GM12878 (cell line): ENCODE measurements around the gene LRRC14B. TPM values are rescaled to one million over a fixed set of nuclear protein-coding genes. Genes with fewer than 3 reads are reported as not detected.

ENCODE experiments used
- ATAC-seq: fragments of 200-7000 bp; cut with Tn5 transposase; 3 replicates; pipeline ENCODE4 v1.9.1; 2020; ENCODE audit warnings: mild to moderate bottlenecking, moderate library complexity
- BruUV-seq: library from RNA; stranded (reverse); fragments of 400-500 nt; replicated peaks from 2 replicates; lab custom pipeline; 2021; lab: Mats Ljungman, UMichigan
- CTCF ChIA-PET: fragments of 300-600 bp; sonication (Branson Sonifier 250); formaldehyde crosslinking; extraction: SDS; loops from one replicate; lab custom pipeline; 2021; ENCODE audit warnings: inconsistent platforms; lab: Yijun Ruan, JAX
- POLR2A ChIA-PET: fragments of 350-600 bp; formaldehyde crosslinking; extraction: SDS; loops from one replicate; lab custom pipeline; 2021; ENCODE audit warnings: inconsistent platforms; lab: Charles Lee
- RAD21 ChIA-PET: fragments of 300-600 bp; sonication (Branson Sonifier 250); formaldehyde crosslinking; loops from one replicate; lab custom pipeline; 2023; ENCODE audit warnings: antibody characterized with exemption; ENCODE audit not compliant: unreplicated experiment; lab: Charles Lee
- SMC1A ChIA-PET: fragments of 300-600 bp; sonication (Branson Sonifier 250); formaldehyde crosslinking; loops from one replicate; lab custom pipeline; 2023; ENCODE audit not compliant: unreplicated experiment, uncharacterized antibody; lab: Charles Lee
- DNase-seq: peaks from one replicate; pipeline ENCODE4 v3.0.0-alpha.2; 2011; ENCODE audit warnings: low read depth, low spot score
- FAIRE-seq: peaks from 3 replicates; lab custom pipeline; 2011; peaks lifted over from hg19 to GRCh38; lab: Jason Lieb, UNC
- H2AFZ ChIP-seq: 2 replicates; pipeline ENCODE4 v1.6.0; 2011; ENCODE audit warnings: low read depth, low read length, control low read depth; ENCODE audit not compliant: control insufficient read depth
- H3K27ac ChIP-seq: 2 replicates; pipeline ENCODE4 v1.5.1; 2011; ENCODE audit warnings: control low read depth; ENCODE audit not compliant: control insufficient read depth, insufficient read depth
- H3K27me3 ChIP-seq, 2 experiments: replicated peaks in 1 of 2; 2 replicates each; pipeline versions ENCODE4 v1.6.0 to v1.6.1; 2011; ENCODE audit warnings: low read length in 1 of 2; ENCODE audit not compliant: control insufficient read depth in 2 of 2, insufficient read depth in 2 of 2
- H3K36me3 ChIP-seq, 2 experiments: 2 replicates each; pipeline ENCODE4 v1.5.1; 2011; ENCODE audit warnings: low read length in 1 of 2; ENCODE audit not compliant: control insufficient read depth in 2 of 2, insufficient read depth in 2 of 2
- H3K4me1 ChIP-seq: 2 replicates; pipeline ENCODE4 v1.6.1; 2011; ENCODE audit warnings: mild to moderate bottlenecking, low read length, moderate library complexity, mixed read lengths; ENCODE audit not compliant: control insufficient read depth, insufficient read depth
- H3K4me2 ChIP-seq: 2 replicates; pipeline ENCODE4 v1.6.0; 2011; ENCODE audit warnings: control low read depth; ENCODE audit not compliant: control insufficient read depth, insufficient read depth
- H3K4me3 ChIP-seq: fragments of 200-600 bp; sonication (generic); 2 replicates; pipeline ENCODE4 v1.5.1; 2016
- H3K79me2 ChIP-seq: 2 replicates; pipeline ENCODE4 v1.6.0; 2011; ENCODE audit warnings: low read length; ENCODE audit not compliant: control insufficient read depth, insufficient read depth
- H3K9ac ChIP-seq: 2 replicates; pipeline ENCODE4 v1.8.0; 2011; ENCODE audit warnings: low read length, control low read depth, mixed read lengths; ENCODE audit not compliant: control insufficient read depth, insufficient read depth
- H3K9me3 ChIP-seq: replicated peaks from 3 replicates; pipeline ENCODE4 v1.5.1; 2011; ENCODE audit warnings: mild to moderate bottlenecking, low read length; ENCODE audit not compliant: control insufficient read depth, insufficient read depth
- H4K20me1 ChIP-seq: 2 replicates; pipeline ENCODE4 v1.6.0; 2011; ENCODE audit not compliant: control insufficient read depth, insufficient read depth
- CEBPZ ChIP-seq: fragments of 150-350 bp; IDR thresholded peaks from 2 replicates; pipeline ENCODE4 v1.6.1; 2016; ENCODE audit warnings: low read depth, low read length
- EED ChIP-seq: sonication (generic); IDR thresholded peaks from 2 replicates; pipeline ENCODE4 v1.6.1; 2016; ENCODE audit warnings: antibody characterized with exemption, low read depth
- FOS ChIP-seq: IDR thresholded peaks from 3 replicates; pipeline ENCODE4 v1.6.1; 2011; ENCODE audit warnings: borderline replicate concordance; ENCODE audit not compliant: insufficient read length; ENCODE audit errors: extremely low read depth
- GATAD2B ChIP-seq: fragments of 450-650 bp; conservative IDR thresholded peaks from 2 replicates; pipeline ENCODE4 v1.6.1; 2017; ENCODE audit warnings: low read depth, mild to moderate bottlenecking, moderate library complexity
- HCFC1 ChIP-seq: fragments of 150-350 bp; IDR thresholded peaks from 2 replicates; pipeline ENCODE4 v1.6.1; 2014; ENCODE audit warnings: low read length
- HDAC6 ChIP-seq: fragments of 200-600 bp; sonication (generic); IDR thresholded peaks from one replicate; pipeline ENCODE4 v1.8.0; 2017; ENCODE audit warnings: antibody characterized with exemption; ENCODE audit not compliant: unreplicated experiment
- JUNB ChIP-seq: IDR thresholded peaks from 2 replicates; pipeline ENCODE4 v1.6.1; 2016; ENCODE audit warnings: antibody characterized with exemption, mild to moderate bottlenecking
- NBN ChIP-seq: fragments of 450-650 bp; IDR thresholded peaks from 2 replicates; pipeline ENCODE4 v1.6.1; 2016
- POLR2AphosphoS5 ChIP-seq: IDR thresholded peaks from 2 replicates; pipeline ENCODE4 v1.6.1; 2011; ENCODE audit warnings: mild to moderate bottlenecking, low read length, inconsistent platforms
- RAD21 ChIP-seq: IDR thresholded peaks from 2 replicates; pipeline ENCODE4 v1.6.1; 2011; ENCODE audit warnings: mild to moderate bottlenecking, low read depth, low read length, moderate library complexity; ENCODE audit not compliant: insufficient read depth
- RAD51 ChIP-seq: fragments of 450-650 bp; IDR thresholded peaks from 2 replicates; pipeline ENCODE4 v1.6.1; 2016; ENCODE audit warnings: moderate library complexity, mild to moderate bottlenecking, inconsistent platforms
- RFX5 ChIP-seq: IDR thresholded peaks from 2 replicates; pipeline ENCODE4 v1.6.1; 2011; ENCODE audit warnings: low read depth, low read length, improper control_type of control experiment
- SREBF1 ChIP-seq: IDR thresholded peaks from 2 replicates; pipeline ENCODE4 v1.6.1; 2012; ENCODE audit warnings: mild to moderate bottlenecking, low read length
- ZNF207 ChIP-seq: fragments of 450-650 bp; IDR thresholded peaks from 2 replicates; pipeline ENCODE4 v1.6.1; 2014; ENCODE audit warnings: antibody characterized with exemption, mild to moderate bottlenecking, borderline replicate concordance
- WGBS: methylation state at CpG from one replicate; pipeline ENCODE4 v1.1.6; 2016; ENCODE audit warnings: low lambda C conversion rate; ENCODE audit not compliant: insufficient replicate concordance, insufficient coverage; ENCODE audit errors: missing lambda C conversion rate; 5-methylcytosine and 5-hydroxymethylcytosine counted together
- in situ Hi-C: fragments of 300-500 bp; cut with MboI; formaldehyde crosslinking; loops from 9 replicates; pipeline ENCODE4 v1.14.3; 2018; ENCODE audit warnings: mixed read lengths
- intact Hi-C: fragments of 100-400 bp; cut with micrococcal nuclease; formaldehyde crosslinking; loops from one replicate; pipeline ENCODE4 v1.14.2; 2022; ENCODE audit not compliant: unreplicated experiment
- polyA plus RNA-seq, 11 experiments: library from polyadenylated mRNA; depleted of rRNA in 4 of 11; unstranded in 6 of 11; stranded (reverse) in 5 of 11; fragments of >200 nt; fragmentation: Nextera tagmentation in 4 of 11; fragmentation: Illumina TruSeq in 1 of 11; extraction: Ambion mirVana in 4 of 11; extraction: Trizol in 1 of 11; gene quantifications; 1 replicate in 1 of 11; 2 replicates in 10 of 11; pipeline versions ENCODE4 v1.2.1 to v1.2.3, GENCODE V29; 2011 to 2016; ENCODE audit warnings: inconsistent platforms in 2 of 11, missing spikeins in 2 of 11, low read depth in 1 of 11
- total RNA-seq, 4 experiments: library from RNA; depleted of rRNA in 3 of 4; stranded (reverse); fragments of >200 nt in 3 of 4; fragmentation: Illumina TruSeq in 1 of 4; extraction: Trizol in 1 of 4; gene quantifications; 2 replicates each; pipeline versions ENCODE4 v1.2.1 to v1.2.3, GENCODE V29; 2013 to 2021
- TF ChIP-seq, protein P1 (sequence below): IDR thresholded peaks from 2 replicates; pipeline ENCODE4 v1.6.1; 2012; ENCODE audit warnings: low read depth, low read length, improper control_type of control experiment
- TF ChIP-seq, protein P2 (sequence below): fragments of 450-650 bp; IDR thresholded peaks from 2 replicates; pipeline ENCODE4 v1.6.1; 2017; ENCODE audit warnings: borderline replicate concordance
- TF ChIP-seq, protein P3 (sequence below): IDR thresholded peaks from 2 replicates; pipeline ENCODE4 v1.6.1; 2011; ENCODE audit warnings: low read depth, low read length, improper control_type of control experiment, borderline replicate concordance

The LRRC14B gene
- total and polyA plus RNA-seq, 10 of the 15 experiments (the other 5 are each of a cell fraction or from before 2014, with no cell fraction given), result 0.06 to 0.31 (median 0.13) TPM; not detected in 5

- no peak for TF ChIP-seq CEBPZ
These were observed at the start of gene LRRC14B (continued) for GRCh38 chr5:191036-191948.

GRCh38 chr5:141761-142160 lies 49.5 kb upstream of the LRRC14B start:
- in situ Hi-C loops (no loop called here), intact Hi-C loops (no loop called here)
- no TSS peak for BruUV-seq
- H3K4me3 ChIP-seq, result no peak overlapping the region
- CTCF ChIA-PET, result no interaction called here
- RAD21 ChIA-PET, result no interaction called here
- no peak overlapping the region for H2AFZ ChIP-seq
- no peak overlapping the region for H3K4me2 ChIP-seq
- WGBS, result 66% methylated on average over 12 of the region's 12 CpGs
- no peaks in the 10 kb centered on the region for H4K20me1 ChIP-seq
- FAIRE-seq (no peak), DNase-seq (no peak), ATAC-seq (no peak)
- no peak overlapping the region for H3K27ac ChIP-seq
- H3K27me3 ChIP-seq, result no peaks in the 10 kb centered on the region
- no peaks in the 10 kb centered on the region for H3K79me2 ChIP-seq
- POLR2A ChIA-PET, result no interaction called here
- H3K9me3 ChIP-seq, result no peaks in the 10 kb centered on the region; the same call in 2 of the 3 replicates
- no peak overlapping the region for H3K9ac ChIP-seq
- no peaks in the 10 kb centered on the region for H3K4me1 ChIP-seq
- no peaks in the 10 kb centered on the region for H3K36me3 ChIP-seq
- SMC1A ChIA-PET, result no interaction called here
- no peak for TF ChIP-seq POLR2AphosphoS5
- no peak for TF ChIP-seq SREBF1
- no peak for TF ChIP-seq HDAC6
- no peak for TF ChIP-seq JUNB
- TF ChIP-seq RAD51, result no peak
- TF ChIP-seq, protein P1, sequence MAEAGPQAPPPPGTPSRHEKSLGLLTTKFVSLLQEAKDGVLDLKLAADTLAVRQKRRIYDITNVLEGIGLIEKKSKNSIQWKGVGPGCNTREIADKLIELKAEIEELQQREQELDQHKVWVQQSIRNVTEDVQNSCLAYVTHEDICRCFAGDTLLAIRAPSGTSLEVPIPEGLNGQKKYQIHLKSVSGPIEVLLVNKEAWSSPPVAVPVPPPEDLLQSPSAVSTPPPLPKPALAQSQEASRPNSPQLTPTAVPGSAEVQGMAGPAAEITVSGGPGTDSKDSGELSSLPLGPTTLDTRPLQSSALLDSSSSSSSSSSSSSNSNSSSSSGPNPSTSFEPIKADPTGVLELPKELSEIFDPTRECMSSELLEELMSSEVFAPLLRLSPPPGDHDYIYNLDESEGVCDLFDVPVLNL, result no peak
- TF ChIP-seq HCFC1, result no peak
- TF ChIP-seq FOS, result no peak
- TF ChIP-seq, protein P2, sequence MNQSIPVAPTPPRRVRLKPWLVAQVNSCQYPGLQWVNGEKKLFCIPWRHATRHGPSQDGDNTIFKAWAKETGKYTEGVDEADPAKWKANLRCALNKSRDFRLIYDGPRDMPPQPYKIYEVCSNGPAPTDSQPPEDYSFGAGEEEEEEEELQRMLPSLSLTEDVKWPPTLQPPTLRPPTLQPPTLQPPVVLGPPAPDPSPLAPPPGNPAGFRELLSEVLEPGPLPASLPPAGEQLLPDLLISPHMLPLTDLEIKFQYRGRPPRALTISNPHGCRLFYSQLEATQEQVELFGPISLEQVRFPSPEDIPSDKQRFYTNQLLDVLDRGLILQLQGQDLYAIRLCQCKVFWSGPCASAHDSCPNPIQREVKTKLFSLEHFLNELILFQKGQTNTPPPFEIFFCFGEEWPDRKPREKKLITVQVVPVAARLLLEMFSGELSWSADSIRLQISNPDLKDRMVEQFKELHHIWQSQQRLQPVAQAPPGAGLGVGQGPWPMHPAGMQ, result no peak
- TF ChIP-seq EED, result no peak
- TF ChIP-seq GATAD2B, result no peak
- TF ChIP-seq NBN, result no peak
- TF ChIP-seq, protein P3, sequence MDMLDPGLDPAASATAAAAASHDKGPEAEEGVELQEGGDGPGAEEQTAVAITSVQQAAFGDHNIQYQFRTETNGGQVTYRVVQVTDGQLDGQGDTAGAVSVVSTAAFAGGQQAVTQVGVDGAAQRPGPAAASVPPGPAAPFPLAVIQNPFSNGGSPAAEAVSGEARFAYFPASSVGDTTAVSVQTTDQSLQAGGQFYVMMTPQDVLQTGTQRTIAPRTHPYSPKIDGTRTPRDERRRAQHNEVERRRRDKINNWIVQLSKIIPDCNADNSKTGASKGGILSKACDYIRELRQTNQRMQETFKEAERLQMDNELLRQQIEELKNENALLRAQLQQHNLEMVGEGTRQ, result no peak
- TF ChIP-seq RFX5, result no peak
- no peak for TF ChIP-seq RAD21
- TF ChIP-seq ZNF207, result no peak
